GM23338 (cell line): ENCODE data around the gene FAAP100.

Experiments used
- CREB1 ChIP-seq: fragments of 250-450 bp; sonication (Bioruptor Pico); IDR thresholded peaks from 2 replicates; pipeline ENCODE4 v1.5.0; 2020; ENCODE audit warnings: low read depth, mild to moderate bottlenecking, moderate library complexity
- CTCF ChIP-seq, 2 experiments: fragments of 200-600 bp in 1 of 2; sonication (generic) in 1 of 2; conservative IDR thresholded peaks; 2 replicates each; pipeline versions ENCODE4 v1.5.1 to v1.6.1; 2016 to 2017; ENCODE audit warnings: antibody characterized with exemption in 2 of 2, low read depth in 2 of 2, mild to moderate bottlenecking in 2 of 2, moderate library complexity in 1 of 2
- ETS1 ChIP-seq: IDR thresholded peaks from 2 replicates; pipeline ENCODE4 v1.6.1; 2016; ENCODE audit warnings: antibody characterized with exemption
- EZH2 ChIP-seq: fragments of 200-600 bp; sonication (generic); IDR thresholded peaks from one replicate; pipeline ENCODE4 v1.8.0; 2017; ENCODE audit warnings: antibody characterized with exemption, mild to moderate bottlenecking, low read depth; ENCODE audit not compliant: unreplicated experiment
- EZH2phosphoT487 ChIP-seq: fragments of 200-600 bp; sonication (generic); IDR thresholded peaks from one replicate; pipeline ENCODE4 v1.8.1; 2018; ENCODE audit warnings: antibody characterized with exemption; ENCODE audit not compliant: unreplicated experiment
- JUNB ChIP-seq: IDR thresholded peaks from one replicate; pipeline ENCODE4 v1.6.1; 2016; ENCODE audit warnings: antibody characterized with exemption; ENCODE audit not compliant: unreplicated experiment
- NANOG ChIP-seq: IDR thresholded peaks from 2 replicates; pipeline ENCODE4 v1.6.1; 2016; ENCODE audit warnings: antibody characterized with exemption, borderline replicate concordance
- POLR2AphosphoS5 ChIP-seq: IDR thresholded peaks from 2 replicates; pipeline ENCODE4 v1.6.1; 2016; ENCODE audit warnings: antibody characterized with exemption, low read depth
- REST ChIP-seq: IDR thresholded peaks from one replicate; pipeline ENCODE4 v1.6.1; 2018; ENCODE audit warnings: antibody characterized with exemption; ENCODE audit not compliant: unreplicated experiment
- STAT1 ChIP-seq: IDR thresholded peaks from one replicate; pipeline ENCODE4 v1.6.1; 2016; ENCODE audit warnings: antibody characterized with exemption; ENCODE audit not compliant: unreplicated experiment

- TF ChIP-seq CTCF (conservative IDR thresholded peaks at IDR 0.05; ENCODE audit: low read depth in 2 of 2) (no peak), EZH2 (no peak), EZH2phosphoT487 (no peak), POLR2AphosphoS5 (no peak), STAT1 (no peak), ETS1 (no peak), CREB1 (CRISPR knock-in tag) (no peak), NANOG (no peak), JUNB (no peak), REST (no peak)
Observed at GRCh38 chr17:81580481-81580880, 28.3 kb upstream of the FAAP100 start.
